ENCODE data around the gene ATCAY.
"Not testable (repeated sequence)": the region's sequence is repeated elsewhere in the genome, so short reads cannot be mapped to it uniquely, and the experiment has no call there.

DNA sequence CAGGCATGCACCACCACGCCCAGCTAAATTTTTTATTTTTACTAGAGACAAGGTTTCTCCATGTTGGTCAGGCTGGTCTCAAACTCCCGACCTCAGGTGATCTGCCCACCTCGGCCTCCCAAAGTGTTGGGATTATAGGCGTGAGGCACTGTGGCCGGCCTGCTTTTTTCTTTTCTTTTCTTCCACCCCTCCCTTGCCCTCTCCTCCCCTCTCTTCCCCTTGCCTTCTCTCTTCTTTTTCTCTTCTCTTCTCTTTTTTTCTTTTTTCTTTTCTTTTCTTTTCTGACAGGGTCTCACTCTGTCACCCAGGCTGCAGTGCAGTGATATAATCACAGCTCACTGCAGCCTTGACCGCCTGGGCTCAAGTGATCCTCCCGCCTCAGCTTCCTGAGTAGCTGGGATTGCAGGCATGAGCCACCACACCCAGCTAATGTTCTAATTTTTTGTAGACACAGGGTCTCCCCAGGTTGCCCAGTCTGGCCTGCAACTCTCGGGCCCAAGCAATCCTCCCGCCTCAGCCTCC is 72.3 kb downstream of the ATCAY start:
- TF ChIP-seq POLR2AphosphoS5, POLR2A (IDR thresholded peaks at IDR 0.05): not testable (repeated sequence)
- TF ChIP-seq, protein P1, sequence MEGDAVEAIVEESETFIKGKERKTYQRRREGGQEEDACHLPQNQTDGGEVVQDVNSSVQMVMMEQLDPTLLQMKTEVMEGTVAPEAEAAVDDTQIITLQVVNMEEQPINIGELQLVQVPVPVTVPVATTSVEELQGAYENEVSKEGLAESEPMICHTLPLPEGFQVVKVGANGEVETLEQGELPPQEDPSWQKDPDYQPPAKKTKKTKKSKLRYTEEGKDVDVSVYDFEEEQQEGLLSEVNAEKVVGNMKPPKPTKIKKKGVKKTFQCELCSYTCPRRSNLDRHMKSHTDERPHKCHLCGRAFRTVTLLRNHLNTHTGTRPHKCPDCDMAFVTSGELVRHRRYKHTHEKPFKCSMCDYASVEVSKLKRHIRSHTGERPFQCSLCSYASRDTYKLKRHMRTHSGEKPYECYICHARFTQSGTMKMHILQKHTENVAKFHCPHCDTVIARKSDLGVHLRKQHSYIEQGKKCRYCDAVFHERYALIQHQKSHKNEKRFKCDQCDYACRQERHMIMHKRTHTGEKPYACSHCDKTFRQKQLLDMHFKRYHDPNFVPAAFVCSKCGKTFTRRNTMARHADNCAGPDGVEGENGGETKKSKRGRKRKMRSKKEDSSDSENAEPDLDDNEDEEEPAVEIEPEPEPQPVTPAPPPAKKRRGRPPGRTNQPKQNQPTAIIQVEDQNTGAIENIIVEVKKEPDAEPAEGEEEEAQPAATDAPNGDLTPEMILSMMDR (IDR thresholded peaks at IDR 0.05 in 8 of 11, conservative IDR thresholded peaks at IDR 0.05 in 3 of 11) = not testable (repeated sequence)
